NT2/D1 (cell line): ENCODE data around the gene KMT2B.

Experiments
- DNase-seq: peaks from one replicate; pipeline ENCODE4 v3.0.0-alpha.2; 2011; ENCODE audit warnings: low read depth, low spot score
- H3K27me3 ChIP-seq: 2 replicates; pipeline ENCODE4 v1.6.0; 2011; ENCODE audit warnings: mild to moderate bottlenecking; ENCODE audit not compliant: insufficient read length, insufficient read depth
- H3K36me3 ChIP-seq: 2 replicates; pipeline ENCODE4 v1.6.1; 2011; ENCODE audit warnings: mild to moderate bottlenecking, low read length, mixed read lengths; ENCODE audit not compliant: insufficient read depth, insufficient read length
- H3K4me1 ChIP-seq: 2 replicates; pipeline ENCODE4 v1.5.1; 2011; ENCODE audit not compliant: insufficient read depth, insufficient read length
- H3K4me3 ChIP-seq: 2 replicates; pipeline ENCODE4 v1.5.1; 2011; ENCODE audit warnings: low read depth; ENCODE audit not compliant: insufficient read length
- H3K9ac ChIP-seq: 2 replicates; pipeline ENCODE4 v1.6.0; 2011; ENCODE audit warnings: low read depth; ENCODE audit not compliant: insufficient read length
- H3K9me3 ChIP-seq: 2 replicates; pipeline ENCODE4 v1.5.1; 2011; ENCODE audit warnings: mild to moderate bottlenecking, low read length; ENCODE audit not compliant: insufficient read depth
- SUZ12 ChIP-seq: IDR thresholded peaks from 2 replicates; pipeline ENCODE4 v1.6.1; 2011; ENCODE audit not compliant: insufficient read length, insufficient read depth; ENCODE audit errors: extremely low read depth
- YY1 ChIP-seq: IDR thresholded peaks from 2 replicates; pipeline ENCODE4 v1.6.1; 2011; ENCODE audit not compliant: insufficient read length, insufficient read depth
- ZNF274 ChIP-seq: IDR thresholded peaks from 2 replicates; pipeline ENCODE4 v1.6.1; 2011; ENCODE audit warnings: mild to moderate bottlenecking, low read depth, low read length

The KMT2B gene

GRCh38 chr19:35787227-35787799, 69.5 kb downstream of the KMT2B start:
- Histone ChIP-seq H3K4me1 (peaks cover 24% of the 10 kb centered on the region), H3K9me3 (no peaks in the 10 kb centered on the region), H3K9ac (no peak overlapping the region), H3K36me3 (no peaks in the 10 kb centered on the region), H3K27me3 (no peaks in the 10 kb centered on the region), H3K4me3 (no peak overlapping the region)
- DNase-seq, result no peak
- TF ChIP-seq YY1 (no peak), SUZ12 (no peak), ZNF274 (no peak)
